ENCODE measurements around the gene OR7D2.

GRCh38 chr19:9183000-9183399 lies 4.2 kb downstream of the OR7D2 start:
- no peak for TF ChIP-seq CTCF (IDR thresholded peaks at IDR 0.05)
- no peak for TF ChIP-seq POLR2AphosphoS5 (IDR thresholded peaks at IDR 0.05)

Data from esophagus muscularis mucosa (tissue), 3 donors.